PFSK-1 (cell line): ENCODE results near the gene YPEL1.

Experiments used
- FOXP2 ChIP-seq: optimal IDR thresholded peaks from 2 replicates; pipeline ENCODE3; 2011; ENCODE audit warnings: borderline replicate concordance, control low read depth, inconsistent platforms; ENCODE audit not compliant: insufficient read depth; ENCODE audit errors: extremely low read length, extremely low read depth
- POLR2AphosphoS5 ChIP-seq: IDR thresholded peaks from 2 replicates; pipeline ENCODE4 v1.6.1; 2012; ENCODE audit warnings: low read depth, mild to moderate bottlenecking, control low read depth, low read length, moderate library complexity
- SIN3A ChIP-seq: IDR thresholded peaks from 2 replicates; pipeline ENCODE4 v1.6.1; 2012; ENCODE audit warnings: mild to moderate bottlenecking, low read length, moderate library complexity, borderline replicate concordance; ENCODE audit not compliant: insufficient read depth
- TAF1 ChIP-seq: IDR thresholded peaks from 2 replicates; pipeline ENCODE4 v1.6.1; 2012; ENCODE audit warnings: low read length, control low read depth, borderline replicate concordance; ENCODE audit not compliant: insufficient read depth
- TF ChIP-seq, protein P1 (sequence below), 2 experiments: IDR thresholded peaks; 2 replicates each; pipeline versions ENCODE4 v1.6.1 to v1.8.0; 2011 to 2012; ENCODE audit warnings: low read depth in 2 of 2, low read length in 2 of 2, control low read depth in 1 of 2, inconsistent platforms in 1 of 2, mild to moderate bottlenecking in 1 of 2, moderate library complexity in 1 of 2; ENCODE audit not compliant: insufficient read depth in 1 of 2

Gene YPEL1

GRCh38 chr22:21738081-21738480 is 2.5 kb upstream of the YPEL1 start:
- TF ChIP-seq, protein P1, sequence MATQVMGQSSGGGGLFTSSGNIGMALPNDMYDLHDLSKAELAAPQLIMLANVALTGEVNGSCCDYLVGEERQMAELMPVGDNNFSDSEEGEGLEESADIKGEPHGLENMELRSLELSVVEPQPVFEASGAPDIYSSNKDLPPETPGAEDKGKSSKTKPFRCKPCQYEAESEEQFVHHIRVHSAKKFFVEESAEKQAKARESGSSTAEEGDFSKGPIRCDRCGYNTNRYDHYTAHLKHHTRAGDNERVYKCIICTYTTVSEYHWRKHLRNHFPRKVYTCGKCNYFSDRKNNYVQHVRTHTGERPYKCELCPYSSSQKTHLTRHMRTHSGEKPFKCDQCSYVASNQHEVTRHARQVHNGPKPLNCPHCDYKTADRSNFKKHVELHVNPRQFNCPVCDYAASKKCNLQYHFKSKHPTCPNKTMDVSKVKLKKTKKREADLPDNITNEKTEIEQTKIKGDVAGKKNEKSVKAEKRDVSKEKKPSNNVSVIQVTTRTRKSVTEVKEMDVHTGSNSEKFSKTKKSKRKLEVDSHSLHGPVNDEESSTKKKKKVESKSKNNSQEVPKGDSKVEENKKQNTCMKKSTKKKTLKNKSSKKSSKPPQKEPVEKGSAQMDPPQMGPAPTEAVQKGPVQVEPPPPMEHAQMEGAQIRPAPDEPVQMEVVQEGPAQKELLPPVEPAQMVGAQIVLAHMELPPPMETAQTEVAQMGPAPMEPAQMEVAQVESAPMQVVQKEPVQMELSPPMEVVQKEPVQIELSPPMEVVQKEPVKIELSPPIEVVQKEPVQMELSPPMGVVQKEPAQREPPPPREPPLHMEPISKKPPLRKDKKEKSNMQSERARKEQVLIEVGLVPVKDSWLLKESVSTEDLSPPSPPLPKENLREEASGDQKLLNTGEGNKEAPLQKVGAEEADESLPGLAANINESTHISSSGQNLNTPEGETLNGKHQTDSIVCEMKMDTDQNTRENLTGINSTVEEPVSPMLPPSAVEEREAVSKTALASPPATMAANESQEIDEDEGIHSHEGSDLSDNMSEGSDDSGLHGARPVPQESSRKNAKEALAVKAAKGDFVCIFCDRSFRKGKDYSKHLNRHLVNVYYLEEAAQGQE (IDR thresholded peaks at IDR 0.05; ENCODE audit: insufficient read depth in 1 of 2, low read depth in 2 of 2, low read length in 2 of 2): no peak
- TF ChIP-seq POLR2AphosphoS5: no peak
- TF ChIP-seq SIN3A: no peak
- TF ChIP-seq TAF1: no peak
- TF ChIP-seq FOXP2: no peak

DNA sequence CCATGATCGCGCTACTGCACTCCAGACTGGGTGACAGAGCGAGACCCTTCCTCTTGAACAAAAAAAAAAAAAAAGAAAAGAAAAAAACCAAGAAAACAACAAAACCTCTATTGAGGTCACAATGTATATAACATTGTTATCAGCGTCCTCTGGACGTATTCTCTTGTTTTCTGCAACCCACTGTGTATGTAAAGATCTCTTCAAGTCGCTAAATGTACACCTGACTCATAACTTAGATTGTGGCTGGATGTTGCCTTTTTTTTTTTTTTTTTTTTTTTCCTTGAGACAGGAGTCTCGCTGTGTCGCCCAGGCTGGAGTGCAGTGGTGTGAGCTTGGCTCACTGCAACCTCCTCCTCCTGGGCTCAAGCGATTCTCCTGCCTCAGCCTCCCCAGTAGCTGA is 1.4 kb upstream of the YPEL1 start:
- TF ChIP-seq TAF1 (no peak), FOXP2 (no peak), SIN3A (no peak), POLR2AphosphoS5 (no peak)
- TF ChIP-seq, protein P1 (IDR thresholded peaks at IDR 0.05; ENCODE audit: insufficient read depth in 1 of 2, low read depth in 2 of 2, low read length in 2 of 2): no peak

GRCh38 chr22:21736084-21736642 is 569 bp upstream of the YPEL1 start:
- TF ChIP-seq POLR2AphosphoS5 (no peak), SIN3A (no peak), TAF1 (no peak), FOXP2 (peak; percentile 3)
- TF ChIP-seq, protein P1 (IDR thresholded peaks at IDR 0.05; ENCODE audit: insufficient read depth in 1 of 2, low read depth in 2 of 2, low read length in 2 of 2): no peak

GRCh38 chr22:21734540-21735199 is 924 bp downstream of the YPEL1 start:
- TF ChIP-seq POLR2AphosphoS5 (no peak), TAF1 (no peak), FOXP2 (no peak), SIN3A (no peak)
- TF ChIP-seq, protein P1 (IDR thresholded peaks at IDR 0.05; ENCODE audit: insufficient read depth in 1 of 2, low read depth in 2 of 2, low read length in 2 of 2): no peak

DNA sequence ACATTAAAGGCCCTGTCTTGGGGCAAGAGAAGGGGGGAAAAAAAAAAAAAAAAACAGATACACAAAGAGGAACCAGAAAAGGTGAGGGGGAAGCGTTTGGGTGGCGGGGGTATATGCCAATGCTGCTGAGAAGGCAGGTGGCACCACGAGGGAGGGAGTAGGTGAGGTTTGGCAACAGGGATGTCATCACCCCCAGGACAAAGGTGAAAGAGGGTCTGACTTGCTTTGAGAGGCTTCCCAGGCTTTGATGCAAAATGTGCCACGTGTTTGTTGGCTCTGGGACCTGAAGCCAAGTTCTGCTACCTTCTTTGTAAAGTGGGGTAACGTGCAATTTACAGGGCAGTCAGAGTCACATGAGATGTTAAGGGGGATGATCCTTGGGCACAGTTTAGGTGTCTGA is 4.1 kb downstream of the YPEL1 start:
- TF ChIP-seq, protein P1 (IDR thresholded peaks at IDR 0.05; ENCODE audit: insufficient read depth in 1 of 2, low read depth in 2 of 2, low read length in 2 of 2): no peak
- no peak for TF ChIP-seq POLR2AphosphoS5
- TF ChIP-seq TAF1: no peak
- TF ChIP-seq SIN3A: no peak
- TF ChIP-seq FOXP2: no peak
